Measurements from ENCODE around the gene NDUFB3.
"Not testable (repeated sequence)": the region's sequence is repeated elsewhere in the genome, so short reads cannot be mapped to it uniquely, and the experiment has no call there.

GRCh38 chr2:201034355-201034754, 37.4 kb upstream of the NDUFB3 start:
- not testable (repeated sequence) for TF ChIP-seq EZH2phosphoT487 (IDR thresholded peaks at IDR 0.05; ENCODE audit: borderline replicate concordance); CTCF (conservative IDR thresholded peaks at IDR 0.05; ENCODE audit: low read length)
